AG10803 (cell line): ENCODE data around the gene SEMA3E.

Experiments
- DNase-seq: peaks from one replicate; pipeline ENCODE4 v3.0.0; 2010; ENCODE audit warnings: low read depth
- H3K4me3 ChIP-seq: 2 replicates; pipeline ENCODE4 v1.5.1; 2011; ENCODE audit warnings: mild to moderate bottlenecking, low read length, control low read depth
- TF ChIP-seq, protein P1 (sequence below): conservative IDR thresholded peaks from 2 replicates; pipeline ENCODE4 v1.5.1; 2011; ENCODE audit warnings: mild to moderate bottlenecking, low read length, control low read depth, inconsistent platforms

Gene SEMA3E

DNA sequence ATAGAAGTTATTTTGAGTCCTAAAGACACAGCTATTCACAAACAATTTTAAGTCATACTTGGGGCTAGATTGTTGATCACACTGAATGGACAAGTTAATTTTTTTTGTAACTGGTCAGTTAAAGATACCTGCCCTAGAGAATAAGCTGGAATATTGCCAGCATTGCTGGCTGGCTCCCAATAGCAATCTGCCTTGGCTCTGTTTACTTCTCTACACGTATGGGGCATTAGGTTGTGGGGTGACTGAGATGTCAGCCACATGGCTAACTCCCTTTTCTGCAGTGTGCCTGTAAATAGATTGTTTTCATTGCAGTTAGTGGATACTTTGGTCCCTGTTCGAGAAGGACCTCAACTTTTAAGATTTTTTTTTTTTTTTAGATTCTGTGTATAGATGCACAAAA is 128.2 kb downstream of the SEMA3E start:
- H3K4me3 ChIP-seq = no peak overlapping the region
- TF ChIP-seq, protein P1, sequence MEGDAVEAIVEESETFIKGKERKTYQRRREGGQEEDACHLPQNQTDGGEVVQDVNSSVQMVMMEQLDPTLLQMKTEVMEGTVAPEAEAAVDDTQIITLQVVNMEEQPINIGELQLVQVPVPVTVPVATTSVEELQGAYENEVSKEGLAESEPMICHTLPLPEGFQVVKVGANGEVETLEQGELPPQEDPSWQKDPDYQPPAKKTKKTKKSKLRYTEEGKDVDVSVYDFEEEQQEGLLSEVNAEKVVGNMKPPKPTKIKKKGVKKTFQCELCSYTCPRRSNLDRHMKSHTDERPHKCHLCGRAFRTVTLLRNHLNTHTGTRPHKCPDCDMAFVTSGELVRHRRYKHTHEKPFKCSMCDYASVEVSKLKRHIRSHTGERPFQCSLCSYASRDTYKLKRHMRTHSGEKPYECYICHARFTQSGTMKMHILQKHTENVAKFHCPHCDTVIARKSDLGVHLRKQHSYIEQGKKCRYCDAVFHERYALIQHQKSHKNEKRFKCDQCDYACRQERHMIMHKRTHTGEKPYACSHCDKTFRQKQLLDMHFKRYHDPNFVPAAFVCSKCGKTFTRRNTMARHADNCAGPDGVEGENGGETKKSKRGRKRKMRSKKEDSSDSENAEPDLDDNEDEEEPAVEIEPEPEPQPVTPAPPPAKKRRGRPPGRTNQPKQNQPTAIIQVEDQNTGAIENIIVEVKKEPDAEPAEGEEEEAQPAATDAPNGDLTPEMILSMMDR = no peak
- DNase-seq = no peak

DNA sequence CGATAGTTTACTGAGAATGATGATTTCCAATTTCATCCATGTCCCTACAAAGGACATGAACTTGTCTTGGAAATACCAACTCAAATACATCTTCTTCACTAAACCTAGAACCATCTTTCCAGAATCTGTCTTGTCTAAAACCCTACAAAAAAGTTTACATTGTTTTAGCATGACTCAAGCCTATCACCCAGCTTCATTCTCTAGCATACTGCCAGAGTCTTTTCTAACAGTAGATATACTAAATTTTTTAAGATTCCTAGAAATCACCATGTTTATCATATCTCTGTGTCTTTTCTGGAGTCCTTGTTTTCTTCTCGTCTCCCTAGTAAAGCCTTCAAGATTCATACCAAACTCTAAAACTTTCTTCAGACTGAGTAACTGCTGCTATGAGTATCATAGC is 129.7 kb downstream of the SEMA3E start:
- H3K4me3 ChIP-seq = no peak overlapping the region
- DNase-seq = no peak
- TF ChIP-seq, protein P1 = no peak

DNA sequence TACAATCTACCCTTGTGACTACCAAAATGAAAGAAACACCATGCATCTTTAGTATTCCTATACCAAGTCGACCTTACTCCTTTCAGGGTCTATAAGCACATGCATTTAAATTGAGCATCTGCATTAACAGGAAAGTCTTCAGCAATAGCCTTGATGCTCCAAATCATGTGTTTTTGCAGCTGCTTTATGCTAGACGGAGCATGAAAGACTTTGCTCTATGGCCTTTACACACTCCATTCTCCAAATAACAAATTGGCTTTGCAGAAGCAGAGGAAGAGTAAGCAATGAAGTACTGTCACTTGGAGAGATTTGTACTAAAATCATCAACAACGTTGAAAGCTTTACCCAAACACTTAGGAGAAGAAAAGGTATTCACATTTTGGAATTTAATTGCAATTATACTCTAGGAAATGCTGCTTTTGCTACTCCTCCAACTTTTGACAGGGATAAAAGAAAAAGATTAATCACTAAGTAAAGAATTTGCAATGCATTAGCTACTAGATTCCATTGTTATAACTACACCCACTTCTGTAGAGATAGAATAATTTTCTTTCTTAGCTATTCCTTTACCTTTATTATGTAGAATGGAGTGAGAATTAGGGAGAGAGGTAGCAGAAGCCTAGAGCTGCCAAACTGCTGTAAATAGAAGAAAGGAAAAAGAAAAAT is 131.8 kb downstream of the SEMA3E start:
- DNase-seq = no peak
- TF ChIP-seq, protein P1 = no peak
- no peak overlapping the region for H3K4me3 ChIP-seq

DNA sequence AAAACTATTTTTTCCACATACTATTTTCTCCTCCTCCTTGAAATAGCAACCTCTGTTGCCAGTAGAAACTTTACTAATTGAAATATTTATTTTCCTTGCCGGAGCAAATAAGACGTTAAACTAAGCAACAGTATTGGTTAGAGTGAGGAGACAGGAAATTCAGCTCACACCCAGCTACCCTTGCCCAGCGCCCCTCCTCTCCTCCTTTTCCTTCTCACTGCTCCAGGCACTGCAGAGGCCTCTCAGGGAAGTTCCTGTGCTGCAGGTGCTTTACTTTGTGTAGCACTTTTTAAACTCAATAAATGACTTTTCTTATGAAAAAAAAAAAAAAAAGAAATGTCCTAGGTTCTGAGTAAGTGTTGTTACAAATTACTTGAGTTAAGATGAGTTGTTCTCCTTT is 134.0 kb downstream of the SEMA3E start:
- H3K4me3 ChIP-seq = no peak overlapping the region
- no peak for DNase-seq
- TF ChIP-seq, protein P1 = no peak

DNA sequence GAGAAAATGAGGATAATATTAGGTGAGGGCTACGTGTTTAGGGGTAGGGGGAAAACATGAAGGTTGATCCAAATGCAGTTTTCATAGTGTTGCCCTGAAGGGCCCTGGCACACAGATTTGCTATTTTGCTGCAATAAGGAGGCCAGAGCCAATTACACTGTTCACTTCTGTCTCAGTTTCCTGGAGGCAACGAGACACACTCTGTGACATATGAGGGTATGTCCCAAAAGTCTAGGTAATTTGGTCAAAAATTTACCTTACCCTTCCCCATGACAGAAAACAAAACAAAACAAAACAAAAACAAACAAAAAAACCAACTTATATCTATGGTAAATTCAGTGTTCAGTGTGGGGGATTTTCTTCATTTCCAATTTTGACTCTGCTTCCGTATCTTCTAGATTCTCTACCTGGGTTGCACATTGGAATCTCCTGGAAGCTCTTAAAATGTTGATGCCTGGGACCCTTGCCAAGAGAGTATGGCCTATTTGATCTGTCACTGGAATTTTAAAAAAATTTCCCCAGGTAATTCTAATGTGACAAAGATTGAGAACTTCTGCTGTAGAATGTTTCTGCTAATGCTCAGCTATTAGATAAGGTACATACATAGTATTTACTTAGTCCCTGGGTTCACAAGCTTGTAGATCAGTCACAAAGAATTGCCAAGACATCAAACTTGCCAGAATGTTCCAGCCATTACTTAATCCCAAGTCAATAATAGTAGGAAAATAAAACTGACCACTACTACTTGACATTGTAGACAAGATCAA is 139.5 kb downstream of the SEMA3E start:
- TF ChIP-seq, protein P1 = no peak
- DNase-seq = no peak
- H3K4me3 ChIP-seq = no peak overlapping the region

DNA sequence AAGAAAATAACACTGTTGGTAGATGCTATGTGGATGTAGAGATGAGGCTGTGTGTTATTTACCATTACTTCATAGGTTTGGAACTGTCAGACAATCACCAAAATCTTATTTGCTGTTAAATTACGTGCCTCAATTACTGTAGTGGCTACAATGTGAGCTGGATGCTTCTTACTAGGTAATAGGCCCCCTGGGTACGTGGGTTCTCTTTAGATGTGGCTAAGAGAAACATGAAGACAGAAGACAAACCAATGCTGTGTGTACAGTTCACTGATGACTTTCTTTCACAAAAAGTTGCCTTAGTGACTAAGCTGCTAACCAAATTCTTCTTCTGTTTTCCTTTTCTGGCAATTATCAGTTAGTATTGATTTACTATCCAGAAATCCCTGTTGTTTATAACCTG is 144.6 kb downstream of the SEMA3E start:
- no peak for DNase-seq
- H3K4me3 ChIP-seq = no peak overlapping the region
- TF ChIP-seq, protein P1 = no peak

DNA sequence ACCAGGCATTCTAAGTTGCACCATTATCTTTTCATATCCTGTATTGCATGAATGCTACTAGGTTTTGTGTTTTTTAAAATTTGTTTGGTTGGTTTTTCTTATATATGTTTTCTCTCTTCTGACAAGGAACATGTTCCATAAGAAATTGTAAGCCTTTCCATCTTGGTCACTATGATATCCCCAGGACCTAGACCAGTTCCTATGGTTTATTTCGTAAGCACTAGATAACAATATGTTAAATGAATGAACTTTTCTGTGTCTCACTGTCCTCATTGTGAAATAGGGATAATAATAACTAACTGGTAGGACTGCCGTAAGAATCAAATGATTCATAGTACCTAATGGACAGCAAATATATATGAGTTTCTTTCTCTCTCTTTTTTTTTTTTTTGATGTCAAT is 146.3 kb downstream of the SEMA3E start:
- DNase-seq = no peak
- H3K4me3 ChIP-seq = no peak overlapping the region
- TF ChIP-seq, protein P1 = no peak
